PFSK-1 (cell line): ENCODE measurements around the gene APOBEC3C.

Experiments
- FOXP2 ChIP-seq: optimal IDR thresholded peaks from 2 replicates; pipeline ENCODE3; 2011; ENCODE audit warnings: borderline replicate concordance, control low read depth, inconsistent platforms; ENCODE audit not compliant: insufficient read depth; ENCODE audit errors: extremely low read length, extremely low read depth
- POLR2AphosphoS5 ChIP-seq: IDR thresholded peaks from 2 replicates; pipeline ENCODE4 v1.6.1; 2012; ENCODE audit warnings: low read depth, mild to moderate bottlenecking, control low read depth, low read length, moderate library complexity
- REST ChIP-seq, 2 experiments: IDR thresholded peaks; 2 replicates each; pipeline versions ENCODE4 v1.6.1 to v1.8.0; 2011 to 2012; ENCODE audit warnings: low read depth in 2 of 2, low read length in 2 of 2, control low read depth in 1 of 2, inconsistent platforms in 1 of 2, mild to moderate bottlenecking in 1 of 2, moderate library complexity in 1 of 2; ENCODE audit not compliant: insufficient read depth in 1 of 2
- SIN3A ChIP-seq: IDR thresholded peaks from 2 replicates; pipeline ENCODE4 v1.6.1; 2012; ENCODE audit warnings: mild to moderate bottlenecking, low read length, moderate library complexity, borderline replicate concordance; ENCODE audit not compliant: insufficient read depth
- TAF1 ChIP-seq: IDR thresholded peaks from 2 replicates; pipeline ENCODE4 v1.6.1; 2012; ENCODE audit warnings: low read length, control low read depth, borderline replicate concordance; ENCODE audit not compliant: insufficient read depth

- TF ChIP-seq POLR2AphosphoS5, result no peak
- TF ChIP-seq TAF1, result no peak
- no peak for TF ChIP-seq REST (IDR thresholded peaks at IDR 0.05; ENCODE audit: insufficient read depth in 1 of 2, low read depth in 2 of 2, low read length in 2 of 2)
- TF ChIP-seq SIN3A, result no peak
- TF ChIP-seq FOXP2, result no peak
Observed at GRCh38 chr22:38981005-38981991, 32.8 kb upstream of the APOBEC3C start.
